IMR-90 (cell line): ENCODE data around the gene FCGR2B. TPM values are rescaled to one million over a fixed set of nuclear protein-coding genes. Genes with fewer than 3 reads are reported as not detected.

Experiments
- ATAC-seq: fragments of 200-7000 bp; cut with Tn5 transposase; 2 replicates; pipeline ENCODE4 v1.9.1; 2020; ENCODE audit warnings: low read depth, mild to moderate bottlenecking, moderate library complexity
- BruUV-seq: library from RNA; stranded (reverse); fragments of 400-500 nt; replicated peaks from 2 replicates; lab custom pipeline; 2021; lab: Mats Ljungman, UMichigan
- CTCF ChIA-PET: fragments of 300-600 bp; formaldehyde crosslinking; extraction: SDS; loops from one replicate; lab custom pipeline; 2021; ENCODE audit warnings: antibody characterized with exemption; lab: Yijun Ruan, JAX
- POLR2A ChIA-PET: fragments of 300-600 bp; sonication (Branson Sonifier 250); formaldehyde crosslinking; loops from one replicate; lab custom pipeline; 2022; ENCODE audit warnings: antibody characterized with exemption; ENCODE audit not compliant: unreplicated experiment; lab: Charles Lee
- DNase-seq: peaks from one replicate; pipeline ENCODE4 v3.0.0; 2013
- H2AFZ ChIP-seq: replicated peaks from 2 replicates; pipeline ENCODE3; 2013; ENCODE audit warnings: low read length, mild to moderate bottlenecking; ENCODE audit not compliant: poor library complexity
- H2AK5ac ChIP-seq: 2 replicates; pipeline ENCODE4 v1.6.1; 2013; ENCODE audit warnings: low read depth, low read length, inconsistent platforms
- H2AK9ac ChIP-seq: replicated peaks from 2 replicates; pipeline ENCODE3; 2013; ENCODE audit warnings: mild to moderate bottlenecking, low read depth, low read length, moderate library complexity; ENCODE audit not compliant: poor library complexity
- H2BK120ac ChIP-seq: 2 replicates; pipeline ENCODE4 v1.6.1; 2013; ENCODE audit warnings: low read depth, low read length, inconsistent platforms
- H2BK15ac ChIP-seq: 3 replicates; pipeline ENCODE4 v1.6.1; 2013; ENCODE audit warnings: low read depth, low read length, inconsistent platforms
- H2BK20ac ChIP-seq: 2 replicates; pipeline ENCODE4 v1.6.1; 2013; ENCODE audit warnings: low read depth, mild to moderate bottlenecking, inconsistent platforms, low read length, moderate library complexity
- H2BK5ac ChIP-seq: 2 replicates; pipeline ENCODE4 v1.6.1; 2013; ENCODE audit warnings: mild to moderate bottlenecking, low read depth, low read length, inconsistent platforms; ENCODE audit not compliant: poor library complexity, severe bottlenecking
- H3K14ac ChIP-seq: replicated peaks from 2 replicates; pipeline ENCODE4 v1.6.1; 2013; ENCODE audit warnings: low read depth, low read length, inconsistent platforms
- H3K18ac ChIP-seq: 2 replicates; pipeline ENCODE4 v1.6.1; 2013; ENCODE audit warnings: low read depth, low read length, control low read depth
- H3K23ac ChIP-seq: 2 replicates; pipeline ENCODE4 v1.6.1; 2013; ENCODE audit warnings: low read depth, low read length, inconsistent platforms
- H3K27ac ChIP-seq: 2 replicates; pipeline ENCODE4 v1.5.1; 2013; ENCODE audit warnings: mild to moderate bottlenecking, control low read depth, low read length; ENCODE audit not compliant: insufficient read depth
- H3K27me3 ChIP-seq: 2 replicates; pipeline ENCODE4 v1.6.1; 2013; ENCODE audit warnings: low read length; ENCODE audit not compliant: control insufficient read depth, insufficient read depth
- H3K36me3 ChIP-seq: 2 replicates; pipeline ENCODE4 v1.6.1; 2013; ENCODE audit warnings: low read length, mixed read lengths; ENCODE audit not compliant: control insufficient read depth, insufficient read depth
- H3K4ac ChIP-seq: 2 replicates; pipeline ENCODE4 v1.6.1; 2013; ENCODE audit warnings: low read depth, low read length, inconsistent platforms
- H3K4me1 ChIP-seq: 2 replicates; pipeline ENCODE4 v1.6.1; 2013; ENCODE audit warnings: low read length, mixed read lengths; ENCODE audit not compliant: control insufficient read depth, insufficient read depth
- H3K4me2 ChIP-seq: 2 replicates; pipeline ENCODE4 v1.6.1; 2013; ENCODE audit warnings: low read depth, mild to moderate bottlenecking, control low read depth, low read length, moderate library complexity
- H3K4me3 ChIP-seq: 2 replicates; pipeline ENCODE4 v1.5.1; 2013; ENCODE audit warnings: low read depth, mild to moderate bottlenecking, control low read depth, low read length, moderate library complexity; ENCODE audit not compliant: insufficient read depth
- H3K56ac ChIP-seq: 2 replicates; pipeline ENCODE4 v1.6.1; 2013; ENCODE audit warnings: low read length, inconsistent platforms; ENCODE audit not compliant: insufficient read depth; ENCODE audit errors: extremely low read depth
- H3K79me1 ChIP-seq, 2 experiments: 2 replicates each; pipeline ENCODE4 v1.6.1; 2013; ENCODE audit warnings: low read length in 2 of 2, inconsistent platforms in 1 of 2, low read depth in 1 of 2
- H3K9ac ChIP-seq: 2 replicates; pipeline ENCODE4 v1.6.1; 2013; ENCODE audit warnings: low read depth, low read length, control low read depth
- H3K9me1 ChIP-seq: 2 replicates; pipeline ENCODE4 v1.6.1; 2013; ENCODE audit warnings: low read length, inconsistent platforms; ENCODE audit not compliant: insufficient read depth
- H3K9me3 ChIP-seq: 2 replicates; pipeline ENCODE4 v1.6.1; 2013; ENCODE audit warnings: low read length; ENCODE audit not compliant: control insufficient read depth, insufficient read depth
- H4K20me1 ChIP-seq: 2 replicates; pipeline ENCODE4 v1.6.1; 2013; ENCODE audit warnings: low read length, inconsistent platforms; ENCODE audit not compliant: insufficient read depth
- H4K5ac ChIP-seq: 2 replicates; pipeline ENCODE4 v1.6.1; 2013; ENCODE audit warnings: mild to moderate bottlenecking, low read depth, low read length, control low read depth
- H4K8ac ChIP-seq, 2 experiments: 2 replicates each; pipeline ENCODE4 v1.6.1; 2013; ENCODE audit warnings: low read depth in 2 of 2, low read length in 2 of 2, control low read depth in 1 of 2, inconsistent platforms in 1 of 2
- H4K91ac ChIP-seq: 2 replicates; pipeline ENCODE4 v1.6.1; 2013; ENCODE audit warnings: low read depth, low read length, inconsistent platforms; ENCODE audit not compliant: insufficient read depth
- BHLHE40 ChIP-seq: fragments of 150-350 bp; IDR thresholded peaks from 2 replicates; pipeline ENCODE4 v1.6.1; 2016; ENCODE audit warnings: mild to moderate bottlenecking, low read depth, low read length
- CEBPB ChIP-seq: IDR thresholded peaks from 2 replicates; pipeline ENCODE4 v1.6.1; 2012; ENCODE audit warnings: low read depth, low read length, improper control_type of control experiment
- CHD1 ChIP-seq: IDR thresholded peaks from 2 replicates; pipeline ENCODE4 v1.6.1; 2012; ENCODE audit warnings: low read depth, low read length, improper control_type of control experiment
- CTCF ChIP-seq: conservative IDR thresholded peaks from 2 replicates; pipeline ENCODE4 v1.5.1; 2012; ENCODE audit warnings: mild to moderate bottlenecking, low read depth, low read length, improper control_type of control experiment
- FOS ChIP-seq: fragments of 150-350 bp; IDR thresholded peaks from 2 replicates; pipeline ENCODE4 v1.6.1; 2016; ENCODE audit warnings: low read depth, low read length
- MAFK ChIP-seq: IDR thresholded peaks from 2 replicates; pipeline ENCODE4 v1.6.1; 2012; ENCODE audit warnings: low read depth, low read length, improper control_type of control experiment
- MAZ ChIP-seq: IDR thresholded peaks from 2 replicates; pipeline ENCODE4 v1.6.1; 2012; ENCODE audit warnings: low read depth, mild to moderate bottlenecking, low read length, improper control_type of control experiment, moderate library complexity, borderline replicate concordance
- MXI1 ChIP-seq: IDR thresholded peaks from 2 replicates; pipeline ENCODE4 v1.6.1; 2012; ENCODE audit warnings: low read depth, mild to moderate bottlenecking, low read length, moderate library complexity, borderline replicate concordance
- NFE2L2 ChIP-seq: fragments of 150-350 bp; IDR thresholded peaks from 2 replicates; pipeline ENCODE4 v1.6.1; 2016; ENCODE audit warnings: low read depth, mild to moderate bottlenecking, low read length
- POLR2A ChIP-seq: IDR thresholded peaks from 2 replicates; pipeline ENCODE4 v1.6.1; 2012; ENCODE audit warnings: mild to moderate bottlenecking, low read depth, low read length
- RAD21 ChIP-seq: IDR thresholded peaks from 2 replicates; pipeline ENCODE4 v1.6.1; 2012; ENCODE audit warnings: low read length, improper control_type of control experiment
- RCOR1 ChIP-seq: IDR thresholded peaks from 2 replicates; pipeline ENCODE4 v1.6.1; 2012; ENCODE audit warnings: mild to moderate bottlenecking, low read length, improper control_type of control experiment; ENCODE audit not compliant: insufficient replicate concordance
- RFX5 ChIP-seq: IDR thresholded peaks from 2 replicates; pipeline ENCODE4 v1.8.0; 2012; ENCODE audit warnings: low read depth, mild to moderate bottlenecking, low read length, moderate library complexity
- SMC3 ChIP-seq: fragments of 150-350 bp; IDR thresholded peaks from 2 replicates; pipeline ENCODE4 v1.6.1; 2016; ENCODE audit warnings: low read depth, mild to moderate bottlenecking, antibody characterized with exemption, low read length, moderate library complexity
- WGBS, 2 experiments: methylation state at CpG; one replicate each; pipeline versions ENCODE4 v1.1.5 to v1.1.7; 2013; ENCODE audit warnings: missing lambda C conversion rate in 2 of 2; ENCODE audit not compliant: insufficient read length in 1 of 2; ENCODE audit errors: extremely low coverage in 2 of 2; 5-methylcytosine and 5-hydroxymethylcytosine counted together
- dilution Hi-C: fragments of 300-500 bp; cut with HindIII; formaldehyde crosslinking; loops from one replicate; pipeline ENCODE4 v1.14.3; 2018; ENCODE audit warnings: low sequenced_read_pairs; ENCODE audit not compliant: unreplicated experiment
- in situ Hi-C: fragments of 300-500 bp; cut with MboI; formaldehyde crosslinking; loops from 3 replicates; pipeline ENCODE4 v1.14.3; 2019; ENCODE audit warnings: low sequenced_read_pairs, inconsistent platforms, mixed read lengths
- intact Hi-C: fragments of 100-400 bp; cut with micrococcal nuclease; formaldehyde crosslinking; loops from 2 replicates; pipeline ENCODE4 v1.10.0; 2022
- polyA plus RNA-seq, 3 experiments: library from polyadenylated mRNA; depleted of rRNA; stranded (reverse); fragments of >200 nt; gene quantifications; 2 replicates each; pipeline ENCODE4 v1.2.3, GENCODE V29; 2012; ENCODE audit warnings: low replicate concordance in 1 of 3
- total RNA-seq: library from RNA; depleted of rRNA; stranded (reverse); fragments of >200 nt; gene quantifications from 2 replicates; pipeline ENCODE4 v1.2.3, GENCODE V29; 2012
- TF ChIP-seq, protein P1 (sequence below): fragments of 150-350 bp; IDR thresholded peaks from 2 replicates; pipeline ENCODE4 v1.6.1; 2017; ENCODE audit warnings: mild to moderate bottlenecking, antibody characterized with exemption, low read length, low read depth
- TF ChIP-seq, protein P2 (sequence below): fragments of 150-350 bp; IDR thresholded peaks from 2 replicates; pipeline ENCODE4 v1.6.1; 2016; ENCODE audit warnings: low read depth, mild to moderate bottlenecking, low read length, moderate library complexity, borderline replicate concordance

Gene FCGR2B
- total and polyA plus RNA-seq, 2 of the 4 experiments (the other 2 are of a cell fraction), result not detected

DNA sequence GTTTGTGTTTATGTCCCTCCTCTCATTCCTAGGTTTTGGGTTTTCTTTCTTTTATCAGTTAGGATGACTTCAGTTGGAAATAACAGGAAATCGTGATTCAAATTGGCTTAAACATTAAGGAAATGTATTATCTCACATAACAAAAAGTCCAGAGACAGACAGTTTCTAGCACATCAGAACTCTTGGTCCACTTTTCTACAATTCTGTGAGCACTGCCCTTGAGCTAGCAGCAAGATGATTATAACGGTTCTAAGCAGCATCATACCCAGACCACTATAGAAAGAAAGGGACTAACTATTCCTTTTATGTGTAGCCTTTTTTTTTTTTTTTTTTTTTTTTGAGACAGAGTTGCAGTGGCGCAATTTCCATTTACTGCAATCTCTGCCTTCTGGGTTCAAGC, 18.9 kb downstream of the FCGR2B start:
- CTCF ChIA-PET, result interaction anchor here (1.2 kb wide), 1 partner anchor 30 kb away, joined by 7 read pairs; no protein-coding TSS in a partner anchor
- Histone ChIP-seq H2BK15ac (no peak overlapping the region), H3K9ac (no peak overlapping the region), H4K8ac (no peak overlapping the region), H2BK20ac (no peak overlapping the region), H3K4me2 (no peak overlapping the region), H3K27ac (no peak overlapping the region), H2BK120ac (no peak overlapping the region), H3K79me1 (no peaks in the 10 kb centered on the region), H4K20me1 (no peaks in the 10 kb centered on the region), H3K36me3 (no peaks in the 10 kb centered on the region), H4K91ac (no peak overlapping the region), H3K4me3 (no peak overlapping the region), H3K18ac (no peak overlapping the region), H2AK9ac (no peak overlapping the region), H3K14ac (no peak overlapping the region), H3K23ac (no peak overlapping the region), H2AFZ (no peak overlapping the region), H3K27me3 (peaks cover 10% of the 10 kb centered on the region), H3K4me1 (no peaks in the 10 kb centered on the region), H2BK5ac (no peak overlapping the region), H3K56ac (no peak overlapping the region), H3K9me1 (no peaks in the 10 kb centered on the region), H4K5ac (no peak overlapping the region), H3K9me3 (no peaks in the 10 kb centered on the region), H2AK5ac (no peak overlapping the region), H3K4ac (no peak overlapping the region)
- DNase-seq (no peak), ATAC-seq (no peak)
- intact Hi-C loops, result no loop called here
- in situ Hi-C loops, result no loop called here
- no TSS peak for BruUV-seq
- TF ChIP-seq MXI1, result no peak
- TF ChIP-seq, protein P1, sequence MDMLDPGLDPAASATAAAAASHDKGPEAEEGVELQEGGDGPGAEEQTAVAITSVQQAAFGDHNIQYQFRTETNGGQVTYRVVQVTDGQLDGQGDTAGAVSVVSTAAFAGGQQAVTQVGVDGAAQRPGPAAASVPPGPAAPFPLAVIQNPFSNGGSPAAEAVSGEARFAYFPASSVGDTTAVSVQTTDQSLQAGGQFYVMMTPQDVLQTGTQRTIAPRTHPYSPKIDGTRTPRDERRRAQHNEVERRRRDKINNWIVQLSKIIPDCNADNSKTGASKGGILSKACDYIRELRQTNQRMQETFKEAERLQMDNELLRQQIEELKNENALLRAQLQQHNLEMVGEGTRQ, result no peak
- no peak for TF ChIP-seq RCOR1
- no peak for TF ChIP-seq FOS
- no peak for TF ChIP-seq SMC3
- no peak for TF ChIP-seq POLR2A
- no peak for TF ChIP-seq CHD1
- TF ChIP-seq NFE2L2, result no peak
- no peak for TF ChIP-seq CTCF
- TF ChIP-seq BHLHE40, result no peak
- no peak for TF ChIP-seq RAD21
- no peak for TF ChIP-seq CEBPB
- no peak for TF ChIP-seq RFX5
- TF ChIP-seq MAZ, result no peak
- TF ChIP-seq, protein P2, sequence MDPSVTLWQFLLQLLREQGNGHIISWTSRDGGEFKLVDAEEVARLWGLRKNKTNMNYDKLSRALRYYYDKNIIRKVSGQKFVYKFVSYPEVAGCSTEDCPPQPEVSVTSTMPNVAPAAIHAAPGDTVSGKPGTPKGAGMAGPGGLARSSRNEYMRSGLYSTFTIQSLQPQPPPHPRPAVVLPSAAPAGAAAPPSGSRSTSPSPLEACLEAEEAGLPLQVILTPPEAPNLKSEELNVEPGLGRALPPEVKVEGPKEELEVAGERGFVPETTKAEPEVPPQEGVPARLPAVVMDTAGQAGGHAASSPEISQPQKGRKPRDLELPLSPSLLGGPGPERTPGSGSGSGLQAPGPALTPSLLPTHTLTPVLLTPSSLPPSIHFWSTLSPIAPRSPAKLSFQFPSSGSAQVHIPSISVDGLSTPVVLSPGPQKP, result no peak
- TF ChIP-seq MAFK, result no peak
- dilution Hi-C loops, result no loop called here
- no CpG with 5 or more reads among the region's 3 CpGs for WGBS, 2 experiments
- POLR2A ChIA-PET, result no interaction called here
